IMR-90 (cell line): ENCODE results near the gene BIK.

Source experiments
- CEBPB ChIP-seq: IDR thresholded peaks from 2 replicates; pipeline ENCODE4 v1.6.1; 2012; ENCODE audit warnings: low read depth, low read length, improper control_type of control experiment
- CTCF ChIP-seq: conservative IDR thresholded peaks from 2 replicates; pipeline ENCODE4 v1.5.1; 2012; ENCODE audit warnings: mild to moderate bottlenecking, low read depth, low read length, improper control_type of control experiment
- FOS ChIP-seq: fragments of 150-350 bp; IDR thresholded peaks from 2 replicates; pipeline ENCODE4 v1.6.1; 2016; ENCODE audit warnings: low read depth, low read length
- MAFK ChIP-seq: IDR thresholded peaks from 2 replicates; pipeline ENCODE4 v1.6.1; 2012; ENCODE audit warnings: low read depth, low read length, improper control_type of control experiment
- MXI1 ChIP-seq: IDR thresholded peaks from 2 replicates; pipeline ENCODE4 v1.6.1; 2012; ENCODE audit warnings: low read depth, mild to moderate bottlenecking, low read length, moderate library complexity, borderline replicate concordance
- POLR2A ChIP-seq: IDR thresholded peaks from 2 replicates; pipeline ENCODE4 v1.6.1; 2012; ENCODE audit warnings: mild to moderate bottlenecking, low read depth, low read length
- RAD21 ChIP-seq: IDR thresholded peaks from 2 replicates; pipeline ENCODE4 v1.6.1; 2012; ENCODE audit warnings: low read length, improper control_type of control experiment
- SMC3 ChIP-seq: fragments of 150-350 bp; IDR thresholded peaks from 2 replicates; pipeline ENCODE4 v1.6.1; 2016; ENCODE audit warnings: low read depth, mild to moderate bottlenecking, antibody characterized with exemption, low read length, moderate library complexity

- TF ChIP-seq POLR2A (no peak), RAD21 (no peak), CTCF (no peak), CEBPB (no peak), MXI1 (no peak), FOS (no peak), SMC3 (no peak), MAFK (no peak)
Observed at GRCh38 chr22:43118953-43119458, 8.5 kb downstream of the BIK start.
